A549 (cell line): ENCODE data around the gene DISP3.

Experiments
- HOXB5 ChIP-seq: fragments of 250-450 bp; sonication (Bioruptor Pico); IDR thresholded peaks from 2 replicates; pipeline ENCODE4 v1.5.0; 2020; ENCODE audit warnings: mild to moderate bottlenecking, moderate library complexity
- MAFK ChIP-seq: fragments of 450-650 bp; IDR thresholded peaks from 2 replicates; pipeline ENCODE4 v1.6.1; 2014; ENCODE audit not compliant: partially characterized antibody

- no peak for TF ChIP-seq MAFK
- TF ChIP-seq HOXB5 (CRISPR knock-in tag) = no peak
Observed at GRCh38 chr1:11525151-11525505, 46.2 kb downstream of the DISP3 start.
